Fibroblast of lung (primary cell): ENCODE results near the gene ZNF644. TPM values are rescaled to one million over a fixed set of nuclear protein-coding genes. Genes with fewer than 3 reads are reported as not detected.

Experiments used
- DNase-seq, 2 donors: peaks; one replicate each; pipeline versions ENCODE4 v3.0.0 to v3.0.0-alpha.2; 2010; ENCODE audit warnings: low read depth in 2 of 2
- H2AFZ ChIP-seq: 2 replicates; pipeline ENCODE4 v1.5.1; 2012; ENCODE audit warnings: low read length, control low read depth, inconsistent platforms
- H3K27ac ChIP-seq: 2 replicates; pipeline ENCODE4 v1.5.1; 2011; ENCODE audit warnings: low read length, control low read depth; ENCODE audit not compliant: insufficient read depth
- H3K27me3 ChIP-seq: 2 replicates; pipeline ENCODE4 v1.5.1; 2011; ENCODE audit warnings: mild to moderate bottlenecking, low read length; ENCODE audit not compliant: control insufficient read depth, insufficient read depth
- H3K36me3 ChIP-seq: 2 replicates; pipeline ENCODE4 v1.5.1; 2011; ENCODE audit warnings: low read length; ENCODE audit not compliant: control insufficient read depth, insufficient read depth
- H3K4me1 ChIP-seq: 2 replicates; pipeline ENCODE4 v1.5.1; 2011; ENCODE audit warnings: low read length; ENCODE audit not compliant: control insufficient read depth, insufficient read depth; ENCODE audit errors: extremely low read depth
- H3K4me2 ChIP-seq: 2 replicates; pipeline ENCODE4 v1.5.1; 2011; ENCODE audit warnings: low read length, control low read depth; ENCODE audit not compliant: insufficient read depth; ENCODE audit errors: extremely low read depth
- H3K4me3 ChIP-seq, 4 experiments: fragments of 200-600 bp in 1 of 4; sonication (generic) in 1 of 4; replicated peaks in 1 of 4; 2 replicates each; pipeline ENCODE4 v1.5.1; 2011 to 2016; ENCODE audit warnings: low read length in 4 of 4, low read depth in 3 of 4, mild to moderate bottlenecking in 3 of 4, control low read depth in 2 of 4, inconsistent platforms in 1 of 4, mixed read lengths in 1 of 4; ENCODE audit not compliant: insufficient read depth in 1 of 4; ENCODE audit errors: control extremely low read depth in 1 of 4
- H3K79me2 ChIP-seq: 2 replicates; pipeline ENCODE4 v1.5.1; 2012; ENCODE audit warnings: mild to moderate bottlenecking, low read length, inconsistent platforms; ENCODE audit not compliant: control insufficient read depth, insufficient read depth
- H3K9ac ChIP-seq: 2 replicates; pipeline ENCODE4 v1.5.1; 2011; ENCODE audit warnings: mild to moderate bottlenecking, low read length, control low read depth; ENCODE audit not compliant: insufficient read depth
- H3K9me3 ChIP-seq: 2 replicates; pipeline ENCODE4 v1.5.1; 2012; ENCODE audit warnings: low read depth, low read length; ENCODE audit not compliant: control insufficient read depth, insufficient read depth
- H4K20me1 ChIP-seq: 2 replicates; pipeline ENCODE4 v1.5.1; 2011; ENCODE audit warnings: low read length; ENCODE audit not compliant: control insufficient read depth, insufficient read depth; ENCODE audit errors: extremely low read depth
- EZH2 ChIP-seq: IDR thresholded peaks from 2 replicates; pipeline ENCODE4 v1.5.1; 2012; ENCODE audit warnings: low read length, control low read depth, mild to moderate bottlenecking; ENCODE audit errors: missing control alignments
- polyA plus RNA-seq, 2 donors: library from polyadenylated mRNA; depleted of rRNA in 1 of 2; stranded (reverse) in 1 of 2; unstranded in 1 of 2; fragments of >200 nt; gene quantifications; 2 replicates each; pipeline ENCODE4 v1.2.1, GENCODE V29; 2011 to 2012; ENCODE audit warnings: missing spikeins in 1 of 2
- total RNA-seq: library from RNA; depleted of rRNA; stranded (reverse); fragments of >200 nt; gene quantifications from 2 replicates; pipeline ENCODE4 v1.2.1, GENCODE V29; 2014
- TF ChIP-seq, protein P1 (sequence below), 2 donors: IDR thresholded peaks in 1 of 2; conservative IDR thresholded peaks in 1 of 2; 1 replicate in 1 of 2; 2 replicates in 1 of 2; pipeline ENCODE4 v1.5.1; 2011 to 2012; ENCODE audit warnings: low read length in 2 of 2, control low read depth in 1 of 2, inconsistent platforms in 1 of 2, low read depth in 1 of 2, mild to moderate bottlenecking in 1 of 2

Gene ZNF644
- total and polyA plus RNA-seq, 2 donors (not counting 1 experiment from before 2014, with no cell fraction given), result 25.6 to 56.8 TPM

DNA sequence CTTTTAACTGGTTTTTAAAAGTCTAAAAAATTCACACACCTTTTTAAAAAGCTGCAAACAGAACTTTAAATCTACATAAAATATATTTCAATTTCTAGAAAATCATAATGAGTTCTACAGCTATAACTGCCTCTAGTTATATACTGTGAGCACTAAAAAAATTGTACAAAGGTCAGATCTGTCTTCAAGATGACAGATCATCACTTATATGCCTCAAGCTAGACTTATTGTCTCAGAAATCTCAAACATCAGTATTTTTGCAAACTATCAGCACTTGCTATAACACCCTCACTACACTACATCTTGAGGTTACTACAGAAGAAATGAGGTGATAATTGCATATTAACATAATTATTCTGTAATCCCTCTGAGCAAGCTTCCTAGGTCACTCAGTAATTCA, 76.5 kb downstream of the ZNF644 start:
- TF ChIP-seq EZH2, result no peak
- TF ChIP-seq, protein P1, sequence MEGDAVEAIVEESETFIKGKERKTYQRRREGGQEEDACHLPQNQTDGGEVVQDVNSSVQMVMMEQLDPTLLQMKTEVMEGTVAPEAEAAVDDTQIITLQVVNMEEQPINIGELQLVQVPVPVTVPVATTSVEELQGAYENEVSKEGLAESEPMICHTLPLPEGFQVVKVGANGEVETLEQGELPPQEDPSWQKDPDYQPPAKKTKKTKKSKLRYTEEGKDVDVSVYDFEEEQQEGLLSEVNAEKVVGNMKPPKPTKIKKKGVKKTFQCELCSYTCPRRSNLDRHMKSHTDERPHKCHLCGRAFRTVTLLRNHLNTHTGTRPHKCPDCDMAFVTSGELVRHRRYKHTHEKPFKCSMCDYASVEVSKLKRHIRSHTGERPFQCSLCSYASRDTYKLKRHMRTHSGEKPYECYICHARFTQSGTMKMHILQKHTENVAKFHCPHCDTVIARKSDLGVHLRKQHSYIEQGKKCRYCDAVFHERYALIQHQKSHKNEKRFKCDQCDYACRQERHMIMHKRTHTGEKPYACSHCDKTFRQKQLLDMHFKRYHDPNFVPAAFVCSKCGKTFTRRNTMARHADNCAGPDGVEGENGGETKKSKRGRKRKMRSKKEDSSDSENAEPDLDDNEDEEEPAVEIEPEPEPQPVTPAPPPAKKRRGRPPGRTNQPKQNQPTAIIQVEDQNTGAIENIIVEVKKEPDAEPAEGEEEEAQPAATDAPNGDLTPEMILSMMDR (conservative IDR thresholded peaks at IDR 0.05 in 1 of 2, IDR thresholded peaks at IDR 0.05 in 1 of 2; ENCODE audit: low read depth in 1 of 2, low read length in 2 of 2), result no peak
- Histone ChIP-seq H3K9ac (no peak overlapping the region), H3K4me3 (no peak overlapping the region), H4K20me1 (peaks cover 2% of the 10 kb centered on the region), H3K4me2 (no peak overlapping the region), H3K4me1 (no peaks in the 10 kb centered on the region), H3K27me3 (no peaks in the 10 kb centered on the region), H3K36me3 (peaks cover 3% of the 10 kb centered on the region), H2AFZ (no peak overlapping the region), H3K79me2 (peaks cover 22% of the 10 kb centered on the region), H3K9me3 (no peaks in the 10 kb centered on the region), H3K27ac (no peak overlapping the region)
- DNase-seq, result no peak

DNA sequence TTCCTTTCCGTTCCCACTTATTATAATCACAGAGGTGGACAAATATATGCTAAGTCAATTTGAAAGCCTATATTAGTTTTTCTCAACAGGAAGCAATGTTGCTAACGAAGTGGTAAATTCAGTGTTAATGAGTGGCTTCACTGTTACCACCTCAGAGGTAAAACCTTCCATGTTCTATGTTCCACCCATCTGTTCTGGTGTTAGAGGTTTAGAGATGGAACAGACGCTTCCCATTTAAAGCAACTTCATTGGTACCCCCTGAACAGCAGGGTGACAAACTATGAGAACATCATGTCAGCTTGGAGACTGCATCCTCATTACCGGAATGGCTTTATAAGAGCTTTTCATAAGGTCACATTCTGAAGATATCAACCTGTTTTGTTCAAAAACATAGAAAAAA, 77.9 kb downstream of the ZNF644 start:
- peaks cover 3% of the 10 kb centered on the region for H3K36me3 ChIP-seq
- no peak overlapping the region for H3K27ac ChIP-seq
- no peaks in the 10 kb centered on the region for H3K27me3 ChIP-seq
- no peaks in the 10 kb centered on the region for H3K9me3 ChIP-seq
- H4K20me1 ChIP-seq, result peaks cover 2% of the 10 kb centered on the region
- H3K4me2 ChIP-seq, result no peak overlapping the region
- H3K4me1 ChIP-seq, result no peaks in the 10 kb centered on the region
- no peak for TF ChIP-seq EZH2
- TF ChIP-seq, protein P1 (conservative IDR thresholded peaks at IDR 0.05 in 1 of 2, IDR thresholded peaks at IDR 0.05 in 1 of 2; ENCODE audit: low read depth in 1 of 2, low read length in 2 of 2), result no peak
- H2AFZ ChIP-seq, result no peak overlapping the region
- H3K4me3 ChIP-seq, result no peak overlapping the region
- H3K79me2 ChIP-seq, result peaks cover 22% of the 10 kb centered on the region
- DNase-seq, result no peak
- H3K9ac ChIP-seq, result no peak overlapping the region

DNA sequence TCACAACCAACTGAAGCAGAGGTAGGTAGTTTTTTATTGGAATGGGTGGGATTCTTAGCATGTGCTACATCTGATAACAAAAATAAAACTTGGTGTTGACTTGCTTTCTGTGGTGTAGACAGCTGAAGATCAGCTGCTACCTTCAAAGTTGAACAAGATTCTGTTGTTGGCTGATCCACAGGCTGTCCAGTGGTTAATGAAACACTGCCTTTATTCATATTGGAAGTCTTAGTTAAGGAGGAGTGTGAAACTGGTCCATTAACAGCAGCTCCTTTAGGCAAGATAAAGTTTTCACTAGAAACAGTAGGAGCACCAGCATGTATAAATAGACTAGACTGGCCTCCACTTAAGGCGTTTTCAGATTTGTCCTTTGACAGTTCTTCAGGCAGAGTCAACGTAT, 81.1 kb downstream of the ZNF644 start:
- H3K27me3 ChIP-seq, result no peaks in the 10 kb centered on the region
- no peak overlapping the region for H3K4me2 ChIP-seq
- H3K9me3 ChIP-seq, result no peaks in the 10 kb centered on the region
- TF ChIP-seq EZH2, result no peak
- TF ChIP-seq, protein P1 (conservative IDR thresholded peaks at IDR 0.05 in 1 of 2, IDR thresholded peaks at IDR 0.05 in 1 of 2; ENCODE audit: low read depth in 1 of 2, low read length in 2 of 2), result no peak
- H2AFZ ChIP-seq, result no peak overlapping the region
- peaks cover 2% of the 10 kb centered on the region for H4K20me1 ChIP-seq
- peaks cover 9% of the 10 kb centered on the region for H3K79me2 ChIP-seq
- H3K9ac ChIP-seq, result no peak overlapping the region
- no peak for DNase-seq
- H3K4me3 ChIP-seq, result no peak overlapping the region
- no peaks in the 10 kb centered on the region for H3K4me1 ChIP-seq
- H3K36me3 ChIP-seq, result peaks cover 8% of the 10 kb centered on the region
- no peak overlapping the region for H3K27ac ChIP-seq
